Measurements from ENCODE around the gene POLR2F. TPM values are rescaled to one million over a fixed set of nuclear protein-coding genes. Genes with fewer than 3 reads are reported as not detected.

The POLR2F gene
- total RNA-seq, 1 experiment from 2014 or later: 99.6 TPM

DNA sequence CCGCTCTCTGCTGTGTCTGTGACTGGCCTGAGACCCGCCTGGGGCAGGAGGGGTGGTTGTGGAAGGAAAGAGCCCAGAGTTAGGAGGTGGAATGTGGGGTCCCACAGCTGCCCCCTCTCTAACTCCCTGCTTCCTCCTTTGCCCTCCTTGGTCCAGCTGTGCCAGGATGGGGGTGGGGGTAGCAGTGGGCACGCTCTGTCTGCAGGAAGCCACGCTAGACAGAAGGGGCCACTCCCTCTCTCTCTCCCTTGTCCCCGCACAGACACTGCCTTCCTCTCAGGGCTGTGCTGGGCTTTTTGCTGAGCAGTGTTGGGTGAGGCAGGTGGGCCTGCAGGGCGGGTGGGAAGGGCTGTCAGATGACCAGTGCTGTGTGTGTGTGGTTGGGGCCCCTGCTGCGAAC, 32.9 kb downstream of the POLR2F start:
- H3K27ac ChIP-seq: no peak overlapping the region
- no peak overlapping the region for H3K4me3 ChIP-seq
- DNase-seq (ENCODE audit: low read depth in 1 of 2, low spot score in 2 of 2): no peak
- H3K9me3 ChIP-seq (replicated peaks): no peaks in the 10 kb centered on the region
- H3K4me1 ChIP-seq (replicated peaks): no peaks in the 10 kb centered on the region
- no peaks in the 10 kb centered on the region for H3K27me3 ChIP-seq (replicated peaks)
- H3K36me3 ChIP-seq: no peaks in the 10 kb centered on the region

DNA sequence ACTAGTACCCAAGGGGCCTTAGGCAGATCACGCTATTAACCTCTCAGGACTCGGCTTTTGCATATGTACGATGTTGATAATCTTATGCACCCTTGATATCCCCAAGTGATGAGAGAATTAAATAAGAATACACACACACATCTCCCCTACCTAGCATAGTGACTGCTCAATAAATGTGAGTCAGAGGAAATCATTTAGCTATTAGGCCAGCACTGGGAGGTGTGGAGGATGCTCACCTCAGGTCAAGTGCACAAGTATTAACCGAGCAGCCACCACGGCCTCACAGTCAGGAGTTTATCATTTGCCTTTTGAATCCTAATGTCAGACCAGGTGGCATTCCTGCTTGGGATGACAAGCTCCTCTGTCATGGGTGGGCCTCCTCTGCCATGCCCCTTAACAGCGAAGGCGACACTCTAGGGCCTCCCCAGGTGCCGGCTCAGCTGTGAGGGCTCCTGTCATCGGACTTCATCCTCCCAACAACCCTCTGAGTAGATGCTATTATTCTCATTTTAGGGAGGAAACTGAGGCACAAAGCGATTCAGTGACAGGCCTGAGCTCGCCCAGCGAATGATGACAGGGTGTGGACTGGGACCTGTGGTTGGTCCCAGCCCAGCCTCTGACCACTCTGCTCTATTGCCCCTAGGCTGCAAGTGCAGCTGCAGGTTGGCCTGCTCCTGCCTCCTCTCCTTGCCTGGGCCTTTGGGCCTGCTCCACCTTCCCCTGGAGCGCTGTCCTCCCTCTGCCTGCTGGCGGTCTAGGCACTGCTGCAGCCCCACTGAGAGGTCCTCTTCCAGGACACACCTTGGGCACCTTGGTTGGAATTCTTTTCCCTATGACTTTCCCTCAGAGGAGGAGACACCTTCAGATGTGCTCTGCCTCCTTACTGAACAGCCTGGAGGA, 35.9 kb downstream of the POLR2F start:
- Histone ChIP-seq H3K9me3 (replicated peaks) (no peaks in the 10 kb centered on the region), H3K36me3 (no peaks in the 10 kb centered on the region), H3K4me3 (no peak overlapping the region), H3K27ac (no peak overlapping the region), H3K27me3 (replicated peaks) (no peaks in the 10 kb centered on the region), H3K4me1 (replicated peaks) (no peaks in the 10 kb centered on the region)
- no peak for DNase-seq (ENCODE audit: low read depth in 1 of 2, low spot score in 2 of 2)

DNA sequence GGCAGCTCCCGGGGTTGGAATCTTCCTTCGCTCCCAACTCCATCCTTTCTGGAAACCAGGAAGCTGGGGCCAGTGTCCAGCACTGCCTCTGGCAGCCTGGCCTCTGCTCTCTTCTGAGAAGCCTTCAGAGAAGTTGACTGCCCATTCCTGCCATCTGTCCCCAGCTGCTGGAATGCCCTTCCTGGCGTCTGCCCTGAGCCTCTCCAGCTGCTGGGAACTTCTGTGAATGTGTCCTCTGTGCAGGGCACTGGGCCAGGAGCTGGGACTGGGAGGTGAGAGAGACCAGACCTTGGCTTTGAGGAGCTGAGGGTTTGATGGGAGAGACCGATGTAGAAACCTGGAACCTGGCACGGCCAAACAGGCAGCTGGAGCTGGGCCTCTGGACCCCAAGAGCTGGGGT, 36.8 kb downstream of the POLR2F start:
- H3K9me3 ChIP-seq (replicated peaks): no peaks in the 10 kb centered on the region
- H3K36me3 ChIP-seq: no peaks in the 10 kb centered on the region
- H3K4me3 ChIP-seq: no peak overlapping the region
- H3K4me1 ChIP-seq (replicated peaks): no peaks in the 10 kb centered on the region
- H3K27me3 ChIP-seq (replicated peaks): no peaks in the 10 kb centered on the region
- H3K27ac ChIP-seq: no peak overlapping the region
- no peak for DNase-seq (ENCODE audit: low read depth in 1 of 2, low spot score in 2 of 2)

GRCh38 chr22:37990862-37991261, 37.4 kb downstream of the POLR2F start:
- H3K4me3 ChIP-seq: no peak overlapping the region

DNA sequence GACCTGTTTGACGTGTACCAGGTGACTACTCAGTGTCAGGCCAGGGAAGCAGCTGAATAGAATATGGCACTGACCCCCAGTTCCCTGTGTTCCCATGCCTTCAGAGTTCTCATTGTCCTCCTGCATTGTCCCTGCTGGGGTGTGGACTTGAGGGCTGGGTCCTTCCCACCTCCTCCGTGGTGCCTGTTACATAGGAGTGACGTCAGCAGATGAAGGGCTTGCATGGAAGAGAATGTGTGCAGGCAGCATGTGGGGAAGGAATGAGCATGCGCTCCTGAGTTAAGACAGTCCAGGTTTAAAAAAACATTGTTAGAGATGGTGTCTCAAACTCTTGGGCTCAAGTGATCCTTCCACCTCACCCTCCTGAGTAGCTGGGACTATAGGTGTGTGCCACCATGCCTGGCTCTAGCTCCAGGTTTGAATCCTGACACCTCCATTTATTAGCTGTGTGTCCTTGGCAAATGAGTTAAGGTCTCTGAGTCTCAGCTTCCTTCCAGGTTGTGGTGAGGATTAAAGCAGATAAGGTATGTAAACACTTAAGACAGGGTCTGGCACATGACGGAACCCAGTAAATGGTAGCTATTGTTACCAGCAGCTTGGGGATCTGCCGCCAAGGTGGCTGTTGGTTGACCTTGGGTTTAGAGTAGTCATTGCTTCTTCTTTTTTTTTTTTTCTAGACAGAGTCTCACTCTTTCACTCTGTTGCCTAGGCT, 38.4 kb downstream of the POLR2F start:
- Histone ChIP-seq H3K4me1 (replicated peaks) (no peaks in the 10 kb centered on the region), H3K9me3 (replicated peaks) (no peaks in the 10 kb centered on the region), H3K27me3 (replicated peaks) (no peaks in the 10 kb centered on the region), H3K4me3 (no peak overlapping the region), H3K36me3 (no peaks in the 10 kb centered on the region), H3K27ac (no peak overlapping the region)
- no peak for DNase-seq (ENCODE audit: low read depth in 1 of 2, low spot score in 2 of 2)

More at GRCh38 chr22:37990862-37991261, 37.4 kb downstream of the POLR2F start:
- Histone ChIP-seq H3K27ac (no peak overlapping the region), H3K27me3 (replicated peaks) (no peaks in the 10 kb centered on the region), H3K36me3 (no peaks in the 10 kb centered on the region), H3K4me1 (replicated peaks) (no peaks in the 10 kb centered on the region), H3K9me3 (replicated peaks) (no peaks in the 10 kb centered on the region)
- no peak for DNase-seq (ENCODE audit: low read depth in 1 of 2, low spot score in 2 of 2)

- Histone ChIP-seq H3K27ac (no peak overlapping the region), H3K27me3 (replicated peaks) (no peaks in the 10 kb centered on the region), H3K9me3 (replicated peaks) (no peaks in the 10 kb centered on the region), H3K36me3 (no peaks in the 10 kb centered on the region), H3K4me3 (no peak overlapping the region), H3K4me1 (replicated peaks) (no peaks in the 10 kb centered on the region)
- no peak for DNase-seq (ENCODE audit: low read depth in 1 of 2, low spot score in 2 of 2)
Observed at GRCh38 chr22:37994049-37994448, 40.5 kb downstream of the POLR2F start.

- H3K4me3 ChIP-seq: no peak overlapping the region
- no peak overlapping the region for H3K27ac ChIP-seq
- no peaks in the 10 kb centered on the region for H3K36me3 ChIP-seq
- H3K4me1 ChIP-seq (replicated peaks): peaks cover 3% of the 10 kb centered on the region; the same call in 1 of the 2 replicates
- no peaks in the 10 kb centered on the region for H3K27me3 ChIP-seq (replicated peaks)
- H3K9me3 ChIP-seq (replicated peaks): no peaks in the 10 kb centered on the region
- DNase-seq (ENCODE audit: low read depth in 1 of 2, low spot score in 2 of 2): no peak
Observed at GRCh38 chr22:37994982-37995381, 41.5 kb downstream of the POLR2F start.

GRCh38 chr22:37995460-37995859, 42.0 kb downstream of the POLR2F start:
- Histone ChIP-seq H3K9me3 (replicated peaks) (no peaks in the 10 kb centered on the region), H3K27ac (no peak overlapping the region), H3K36me3 (no peaks in the 10 kb centered on the region), H3K4me3 (no peak overlapping the region), H3K27me3 (replicated peaks) (no peaks in the 10 kb centered on the region), H3K4me1 (replicated peaks) (peaks cover 4% of the 10 kb centered on the region; the same call in 1 of the 2 replicates)
- no peak for DNase-seq (ENCODE audit: low read depth in 1 of 2, low spot score in 2 of 2)

DNA sequence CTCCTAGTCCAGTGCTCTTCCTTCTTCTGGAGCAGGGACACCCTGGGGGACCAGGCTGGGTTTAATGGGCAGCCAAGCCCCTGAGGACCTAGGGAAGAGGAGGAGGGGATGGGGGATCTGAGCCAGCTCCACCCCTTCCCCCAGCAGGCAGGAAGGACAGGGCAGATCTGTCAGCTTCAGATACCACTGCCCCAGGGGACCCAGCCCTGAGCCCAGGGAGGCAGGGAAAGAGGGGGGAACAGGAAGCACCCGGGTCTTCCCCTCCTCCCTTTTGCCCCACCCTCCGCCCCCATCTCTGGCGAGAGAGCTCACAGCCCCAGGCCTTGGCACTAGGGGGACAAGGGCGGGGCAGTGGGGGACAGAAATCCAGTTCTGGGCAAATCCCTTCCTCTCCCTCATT, 42.6 kb downstream of the POLR2F start:
- Histone ChIP-seq H3K27ac (no peak overlapping the region), H3K4me1 (replicated peaks) (peaks cover 4% of the 10 kb centered on the region; the same call in 1 of the 2 replicates), H3K27me3 (replicated peaks) (no peaks in the 10 kb centered on the region), H3K4me3 (no peak overlapping the region), H3K9me3 (replicated peaks) (no peaks in the 10 kb centered on the region), H3K36me3 (no peaks in the 10 kb centered on the region)
- no peak for DNase-seq (ENCODE audit: low read depth in 1 of 2, low spot score in 2 of 2)

DNA sequence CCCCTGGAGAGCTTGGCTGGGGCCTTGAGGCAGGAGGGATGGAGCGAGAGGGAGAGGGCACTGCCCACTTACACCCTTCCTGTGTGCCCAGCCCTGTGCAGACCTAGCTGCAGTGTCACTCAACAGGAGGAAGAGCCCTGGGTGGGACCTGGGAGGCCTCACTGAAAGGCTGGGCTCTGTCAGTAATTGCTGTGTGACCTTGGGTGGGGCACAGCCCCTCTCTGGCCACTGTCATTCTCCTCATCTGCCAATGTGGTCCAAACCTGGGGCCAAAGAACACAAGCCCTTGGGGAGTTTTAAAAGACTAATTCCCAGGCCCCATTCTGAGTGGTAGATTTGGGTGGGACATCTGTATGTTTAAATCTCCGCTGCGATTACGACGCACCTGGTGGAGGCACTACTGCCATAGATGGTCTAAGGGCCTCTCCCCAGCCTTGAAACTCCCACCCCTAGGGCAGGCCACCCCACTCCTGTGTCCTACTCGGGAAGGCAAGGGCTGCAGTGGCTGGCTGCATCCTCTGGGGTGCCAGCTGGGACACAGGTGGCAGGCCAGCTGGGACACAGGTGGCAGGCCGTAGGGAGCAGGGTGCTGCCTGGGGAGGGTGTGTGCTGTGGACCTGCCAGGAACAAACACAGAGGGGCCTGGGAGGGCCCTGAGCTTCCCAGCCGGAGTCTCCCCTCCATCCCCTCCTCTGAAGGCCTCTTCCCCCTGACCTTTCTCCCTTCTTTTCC, 43.2 kb downstream of the POLR2F start:
- Histone ChIP-seq H3K4me1 (replicated peaks) (peaks cover 4% of the 10 kb centered on the region; the same call in 1 of the 2 replicates), H3K36me3 (no peaks in the 10 kb centered on the region), H3K4me3 (no peak overlapping the region), H3K9me3 (replicated peaks) (no peaks in the 10 kb centered on the region), H3K27ac (no peak overlapping the region), H3K27me3 (replicated peaks) (no peaks in the 10 kb centered on the region)
- DNase-seq (ENCODE audit: low read depth in 1 of 2, low spot score in 2 of 2): no peak

GRCh38 chr22:37998543-37998942, 45.0 kb downstream of the POLR2F start:
- peaks cover 4% of the 10 kb centered on the region; the same call in 1 of the 2 replicates for H3K4me1 ChIP-seq (replicated peaks)
- no peak overlapping the region for H3K4me3 ChIP-seq
- no peaks in the 10 kb centered on the region for H3K27me3 ChIP-seq (replicated peaks)
- H3K36me3 ChIP-seq: no peaks in the 10 kb centered on the region
- no peak overlapping the region for H3K27ac ChIP-seq
- H3K9me3 ChIP-seq (replicated peaks): no peaks in the 10 kb centered on the region
- no peak for DNase-seq (ENCODE audit: low read depth in 1 of 2, low spot score in 2 of 2)

GRCh38 chr22:37999236-37999635, 45.7 kb downstream of the POLR2F start:
- Histone ChIP-seq H3K36me3 (no peaks in the 10 kb centered on the region), H3K27me3 (replicated peaks) (no peaks in the 10 kb centered on the region), H3K9me3 (replicated peaks) (no peaks in the 10 kb centered on the region), H3K4me1 (replicated peaks) (peaks cover 4% of the 10 kb centered on the region; the same call in 1 of the 2 replicates), H3K4me3 (no peak overlapping the region), H3K27ac (no peak overlapping the region)
- DNase-seq (ENCODE audit: low read depth in 1 of 2, low spot score in 2 of 2): no peak

DNA sequence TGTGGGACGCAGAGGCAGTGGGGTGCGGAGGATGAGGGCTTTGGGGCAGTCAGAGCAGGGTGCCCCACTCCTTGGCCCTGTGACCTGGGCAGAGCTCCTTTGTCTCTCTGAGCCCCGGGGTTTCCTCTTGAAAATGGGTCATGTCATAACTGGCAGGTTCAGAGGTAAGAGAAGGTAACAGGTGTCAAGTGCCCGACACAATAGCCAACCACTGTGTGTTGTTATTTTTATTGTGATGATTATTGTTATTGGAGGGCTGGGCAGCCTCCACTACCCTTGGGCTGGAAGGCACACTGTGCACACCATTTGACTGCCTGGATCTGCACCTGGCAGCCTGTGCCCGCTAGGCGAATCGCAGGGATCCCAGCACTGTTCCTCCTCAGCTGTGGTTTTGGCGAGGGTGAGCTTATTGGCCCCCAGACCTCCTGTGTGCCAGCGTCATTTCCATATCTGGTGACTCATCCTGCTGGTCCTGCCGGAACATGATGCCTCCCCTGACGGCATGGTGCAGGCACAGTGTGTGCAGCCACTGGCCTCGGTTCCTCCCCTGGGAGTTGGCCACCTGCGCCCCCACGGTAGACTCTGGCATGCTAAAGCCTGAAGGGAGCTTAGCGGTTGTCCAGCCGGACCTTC, 46.3 kb downstream of the POLR2F start:
- no peaks in the 10 kb centered on the region for H3K9me3 ChIP-seq (replicated peaks)
- no peak overlapping the region for H3K27ac ChIP-seq
- no peaks in the 10 kb centered on the region for H3K27me3 ChIP-seq (replicated peaks)
- no peak overlapping the region for H3K4me3 ChIP-seq
- H3K4me1 ChIP-seq (replicated peaks): peaks cover 4% of the 10 kb centered on the region; the same call in 1 of the 2 replicates
- no peaks in the 10 kb centered on the region for H3K36me3 ChIP-seq
- DNase-seq (ENCODE audit: low read depth in 1 of 2, low spot score in 2 of 2): no peak
